HG02840 (cell line): ENCODE results near the gene B3GALT6.
"Not testable (repeated sequence)": the region's sequence is repeated elsewhere in the genome, so short reads cannot be mapped to it uniquely, and the experiment has no call there.

Source experiments
- ATAC-seq: cut with Tn5 transposase; IDR thresholded peaks from one replicate; pipeline ENCODE4 v1.9.1; 2021; ENCODE audit warnings: mild to moderate bottlenecking, moderate library complexity, moderate number of reproducible peaks; ENCODE audit not compliant: unreplicated experiment, low FRiP score

Gene B3GALT6

DNA sequence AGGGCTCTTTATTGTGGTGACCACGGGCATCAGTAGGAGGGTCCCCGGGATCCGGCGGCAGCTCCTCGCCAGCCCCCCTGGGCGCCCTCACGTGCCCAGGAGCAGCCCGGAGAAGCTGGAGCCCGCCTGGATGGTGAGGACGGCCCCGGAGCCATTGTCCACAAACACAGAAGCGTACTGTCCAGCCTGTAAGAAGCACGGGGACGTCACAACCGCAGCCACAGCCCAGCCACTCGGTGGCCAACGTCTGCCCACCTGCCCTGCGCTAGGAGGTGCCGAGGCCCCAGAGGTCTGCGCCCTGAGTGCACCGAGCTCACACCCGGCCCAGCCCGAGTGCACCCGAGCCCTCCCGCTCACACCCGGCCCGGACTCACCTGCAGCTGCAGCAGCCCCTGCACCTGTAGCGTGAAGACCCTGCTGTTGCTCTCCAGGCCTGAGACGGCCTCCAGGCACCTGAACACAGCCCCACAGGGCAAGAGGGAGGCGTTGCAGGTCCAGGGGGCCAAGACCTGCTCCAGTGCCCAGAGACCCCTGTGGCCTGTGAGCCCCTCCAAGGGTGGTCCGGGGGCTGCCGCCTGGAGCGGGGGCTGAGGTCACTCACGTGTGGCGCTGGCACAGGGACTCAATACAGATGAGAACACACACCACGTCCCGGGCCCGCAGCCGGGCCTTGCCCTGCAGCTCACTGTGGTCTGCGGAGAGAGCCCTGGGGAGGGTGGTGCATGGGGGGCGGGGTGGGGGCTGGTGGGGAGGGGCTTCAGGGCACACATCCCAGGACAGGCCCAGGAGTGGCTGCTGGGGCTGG is 10.6 kb downstream of the B3GALT6 start:
- ATAC-seq, result no peak

DNA sequence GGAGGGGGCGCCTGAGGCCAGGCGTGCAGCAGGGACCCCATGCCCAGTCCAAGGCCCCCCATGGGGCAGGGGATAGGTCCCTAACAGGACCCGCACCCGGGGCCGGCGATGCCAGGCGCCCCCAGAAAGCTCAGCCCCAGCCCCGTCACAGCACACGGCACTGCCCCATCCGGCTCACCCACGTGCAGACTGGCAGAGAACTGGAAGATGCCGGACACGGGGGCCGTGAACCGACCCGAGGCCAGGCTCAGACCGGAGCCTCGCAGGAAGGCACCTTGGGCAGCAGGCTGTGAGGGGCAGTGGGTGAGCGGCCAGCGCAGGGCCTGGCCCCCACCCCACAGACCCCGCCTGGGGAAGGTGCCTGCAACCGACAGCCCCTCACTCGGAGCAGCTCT is 11.2 kb downstream of the B3GALT6 start:
- ATAC-seq, result no peak

DNA sequence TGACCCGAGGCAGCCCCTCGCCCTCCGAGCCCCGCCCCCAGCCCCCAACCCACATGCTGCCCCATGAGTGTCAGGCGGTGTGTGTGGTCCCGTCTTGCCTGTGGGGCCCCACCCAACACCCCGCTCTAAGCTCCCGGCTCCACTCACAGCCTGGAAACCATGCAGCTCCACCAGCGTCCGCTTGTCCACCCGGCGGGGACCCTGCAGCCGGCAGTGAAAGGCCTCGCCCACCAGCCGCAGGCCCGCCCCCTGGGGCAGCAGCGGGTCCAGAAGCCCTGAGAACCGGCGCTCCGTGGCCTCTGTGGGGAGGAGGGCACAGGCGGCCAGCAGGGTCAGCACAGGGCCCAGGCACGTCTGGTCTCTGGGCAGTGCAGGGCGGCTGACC is 11.8 kb downstream of the B3GALT6 start:
- no peak for ATAC-seq

DNA sequence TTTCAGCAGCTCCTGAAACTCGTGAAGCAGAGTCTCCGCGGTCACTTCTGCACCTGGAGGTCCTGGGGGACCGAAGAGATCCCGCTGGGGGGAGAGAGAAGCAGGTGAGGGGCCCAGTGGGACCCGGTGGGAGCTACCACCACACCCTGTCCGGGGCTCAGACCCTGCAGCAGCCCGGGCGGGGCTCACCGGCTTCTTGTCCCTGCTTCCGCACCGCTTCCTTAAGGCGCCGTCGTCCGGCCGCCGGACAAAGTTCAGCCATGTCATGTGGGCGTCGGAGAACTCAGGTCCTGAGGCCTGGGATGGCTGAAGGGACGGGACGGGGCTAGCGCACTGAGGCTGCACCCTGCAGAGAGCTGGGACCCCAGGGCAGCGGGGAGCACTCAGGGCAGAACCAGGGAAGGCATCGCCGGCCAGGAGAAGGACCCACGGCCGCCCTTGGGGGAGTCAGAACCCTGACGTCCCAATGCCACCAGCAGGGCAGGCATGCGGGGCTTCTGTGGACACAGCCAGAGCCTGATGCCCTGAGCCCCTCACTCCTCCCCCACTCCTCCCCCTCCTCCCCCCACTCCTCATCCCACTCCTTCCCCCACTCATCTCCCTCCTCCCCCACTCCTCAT is 12.3 kb downstream of the B3GALT6 start:
- no peak for ATAC-seq

DNA sequence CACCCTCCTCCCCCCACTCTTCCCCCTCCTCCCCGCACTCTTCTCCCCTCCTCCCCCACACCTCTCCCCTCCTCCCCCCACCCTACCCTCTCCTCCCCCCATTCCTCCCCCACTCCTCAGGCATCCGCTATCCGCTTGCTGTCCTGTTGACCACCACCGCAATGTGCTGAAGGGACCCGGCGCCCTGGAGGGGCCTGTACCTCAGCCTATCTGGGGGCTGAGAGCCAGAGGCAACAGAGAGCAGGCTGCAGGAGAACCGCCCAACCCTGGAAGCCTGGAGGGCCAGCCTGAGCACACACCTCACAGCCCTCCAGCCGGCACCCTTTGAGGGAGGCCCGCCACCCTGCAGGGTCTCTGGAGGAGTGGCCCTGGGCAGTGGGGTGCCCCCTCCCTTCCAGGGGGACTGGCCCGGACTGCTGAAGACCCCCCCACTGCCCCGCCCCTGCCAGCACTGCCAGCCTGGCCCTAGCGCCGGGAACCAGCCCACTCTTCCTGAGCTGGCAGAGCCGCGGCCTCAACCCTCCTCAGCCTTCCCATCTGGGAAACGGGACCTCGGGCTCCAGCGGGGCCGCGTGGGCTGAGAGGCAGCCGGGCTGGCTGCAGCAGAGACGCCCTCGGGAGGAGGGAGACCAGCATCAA is 13.3 kb downstream of the B3GALT6 start:
- no peak for ATAC-seq

DNA sequence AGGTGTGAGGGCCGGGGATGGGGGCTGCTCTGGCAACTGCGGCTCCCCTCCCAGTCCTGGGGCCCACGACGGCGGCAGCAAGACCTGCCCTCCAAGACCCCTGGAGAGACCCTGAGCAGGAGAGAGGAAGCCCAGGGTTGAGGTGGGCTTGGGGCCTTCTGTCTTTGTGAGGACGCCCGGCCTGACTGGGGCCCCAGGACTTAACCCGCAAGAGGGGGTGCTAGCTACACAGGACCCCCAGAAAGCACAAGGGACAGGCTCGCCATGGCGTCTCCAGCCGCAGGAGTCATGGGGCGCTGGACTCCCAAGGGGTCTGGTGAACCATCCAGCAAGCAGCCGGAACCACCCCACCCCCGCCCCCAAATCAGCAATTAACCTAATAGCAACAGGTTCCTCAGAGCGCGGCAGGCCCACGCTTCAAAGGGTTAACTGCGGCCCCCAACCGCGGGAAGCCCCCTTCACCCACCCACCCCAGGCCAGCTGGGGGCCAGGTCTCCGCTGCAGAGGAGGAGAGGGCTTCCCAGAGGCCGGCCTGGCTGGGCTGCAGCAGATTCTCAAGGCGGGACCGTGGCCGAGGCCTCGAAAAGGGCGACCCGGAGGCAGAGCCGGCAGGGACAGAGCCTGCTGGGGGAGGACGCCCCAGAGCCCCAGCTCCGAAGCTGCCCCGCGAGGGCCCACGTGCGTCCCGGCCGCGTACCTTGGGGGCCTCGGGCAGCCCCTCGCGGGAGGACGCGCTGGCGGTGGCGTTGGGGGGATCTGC is 14.0 kb downstream of the B3GALT6 start:
- ATAC-seq, result no peak

DNA sequence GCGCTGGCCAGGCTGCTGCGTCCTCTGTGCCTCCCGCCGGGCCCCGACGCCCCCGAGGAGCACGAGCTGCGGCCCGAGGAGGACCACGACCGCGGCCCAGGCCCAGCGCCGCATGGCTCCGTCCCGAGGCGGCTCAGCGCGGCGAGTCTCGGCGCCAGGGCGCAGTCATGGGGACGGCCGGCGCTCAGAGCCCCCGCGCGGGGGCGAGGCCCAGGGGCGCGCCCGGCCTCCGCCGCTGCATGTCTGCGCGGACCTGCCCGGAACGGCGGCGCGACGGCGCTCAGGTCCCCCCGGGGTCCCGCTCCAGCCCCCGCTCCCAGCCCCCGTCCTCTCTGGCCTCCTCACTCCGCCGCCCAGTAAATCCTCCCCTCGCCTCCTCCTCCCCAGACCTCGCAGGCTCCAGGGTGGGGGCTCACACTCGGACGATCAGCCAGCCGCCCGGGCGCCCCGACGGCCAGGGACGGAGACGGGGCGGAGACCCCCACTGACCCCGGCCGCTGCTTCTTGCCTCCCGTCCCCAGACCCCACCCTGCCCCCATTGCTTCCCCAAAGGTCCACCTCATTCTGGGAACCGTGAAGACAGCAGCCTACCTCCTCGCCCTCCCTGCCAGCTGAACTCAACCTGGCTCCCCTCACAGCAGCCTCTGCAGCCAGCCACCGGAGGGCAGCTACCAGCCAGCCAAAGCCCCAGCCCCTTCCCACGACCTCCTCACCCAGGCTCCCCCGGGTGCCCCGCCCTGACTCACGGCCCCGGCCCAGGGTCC is 14.7 kb downstream of the B3GALT6 start, which contains the start of gene C1QTNF12:
Gene C1QTNF12 (minus strand): TSS at position 146 of the 764 bp plus-strand sequence. CDS start 32 bp downstream, at position 114.
- no peak for ATAC-seq

DNA sequence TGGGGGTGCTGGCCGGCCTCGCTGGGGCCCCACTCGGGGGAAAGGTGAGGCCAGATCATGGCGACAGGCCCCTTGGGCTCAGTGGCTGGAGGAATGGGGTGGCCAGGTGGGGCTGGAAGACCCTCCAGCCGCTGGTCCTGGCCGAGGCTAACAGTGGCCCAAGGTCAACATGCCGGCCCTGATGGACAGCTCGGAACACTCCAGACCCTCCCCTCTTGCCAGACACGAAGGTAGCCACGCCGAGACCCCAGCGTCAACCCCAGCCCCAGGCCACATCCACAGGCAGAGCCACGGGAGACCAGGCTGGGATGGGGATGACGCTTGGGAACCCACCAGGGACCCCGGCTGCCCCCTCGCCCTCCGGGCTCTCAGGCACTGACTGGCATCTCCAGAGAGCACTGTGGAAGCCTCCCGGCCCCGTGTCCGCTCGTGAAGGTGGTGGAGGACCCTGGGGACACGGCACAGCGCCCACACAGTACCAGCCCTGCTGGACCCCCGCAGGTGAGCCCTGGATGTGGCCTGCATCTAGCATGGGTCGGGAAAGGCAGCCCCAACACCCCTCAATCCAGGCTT is 15.4 kb downstream of the B3GALT6 start:
- no peak for ATAC-seq

DNA sequence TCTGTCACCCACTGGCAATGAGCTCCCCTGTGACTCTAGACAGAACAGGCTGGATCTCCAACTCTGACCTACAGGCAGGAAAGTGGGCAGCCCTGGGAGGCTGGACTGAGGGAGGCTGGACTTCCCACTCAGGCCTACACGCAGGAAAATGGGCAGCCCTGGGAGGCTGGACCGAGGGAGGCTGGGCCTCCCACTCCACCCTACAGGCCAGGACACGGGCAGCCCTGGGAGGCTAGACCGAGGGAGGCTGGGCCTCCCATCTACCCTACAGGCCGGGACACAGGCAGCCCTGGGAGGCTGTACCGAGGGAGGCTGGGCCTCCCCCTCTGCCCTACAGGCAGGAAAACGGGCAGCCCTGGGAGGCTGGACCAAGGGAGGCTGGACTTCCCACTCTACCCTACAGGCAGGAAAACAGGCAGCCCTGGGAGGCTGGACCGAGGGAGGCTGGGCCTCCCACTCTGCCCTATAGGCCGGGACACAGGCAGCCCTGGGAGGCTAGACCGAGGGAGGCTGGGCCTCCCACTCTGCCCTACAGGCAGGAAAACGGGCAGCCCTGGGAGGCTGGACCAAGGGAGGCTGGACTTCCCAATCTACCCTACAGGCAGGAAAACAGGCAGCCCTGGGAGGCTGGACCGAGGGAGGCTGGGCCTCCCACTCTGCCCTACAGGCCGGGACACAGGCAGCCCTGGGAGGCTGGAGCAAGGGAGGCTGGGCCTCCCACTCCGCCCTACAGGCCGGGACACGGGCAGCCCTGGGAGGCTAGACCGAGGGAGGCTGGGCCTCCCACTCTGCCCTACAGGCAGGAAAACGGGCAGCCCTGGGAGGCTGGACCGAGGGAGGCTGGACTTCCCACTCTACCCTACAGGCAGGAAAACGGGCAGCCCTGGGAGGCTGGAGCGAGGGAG is 16.2 kb downstream of the B3GALT6 start:
- not testable (repeated sequence) for ATAC-seq

DNA sequence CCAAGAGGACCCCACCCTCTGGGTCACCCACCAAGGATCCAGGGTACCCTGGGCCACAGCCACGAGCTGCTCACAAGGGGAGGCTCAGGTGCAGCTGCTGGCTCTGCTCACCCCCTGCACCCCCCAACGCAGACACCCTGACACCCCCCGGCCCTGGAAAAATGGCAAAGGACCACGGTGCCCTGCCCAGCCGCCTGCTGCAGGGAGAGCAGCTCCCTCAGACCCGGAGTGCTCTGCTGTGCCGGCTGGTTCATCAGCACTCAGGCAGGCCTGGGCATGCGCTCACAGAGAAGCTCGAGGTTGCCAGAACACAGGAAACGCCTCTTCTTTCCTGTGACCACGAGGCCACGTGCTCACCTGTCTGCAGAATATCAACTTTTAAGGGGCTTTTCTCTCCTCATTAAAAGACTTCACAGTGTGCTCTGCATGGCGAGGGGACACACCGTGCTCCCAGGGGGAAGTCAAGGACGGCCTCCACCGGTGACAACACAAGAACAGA is 18.8 kb downstream of the B3GALT6 start:
- ATAC-seq, result no peak

DNA sequence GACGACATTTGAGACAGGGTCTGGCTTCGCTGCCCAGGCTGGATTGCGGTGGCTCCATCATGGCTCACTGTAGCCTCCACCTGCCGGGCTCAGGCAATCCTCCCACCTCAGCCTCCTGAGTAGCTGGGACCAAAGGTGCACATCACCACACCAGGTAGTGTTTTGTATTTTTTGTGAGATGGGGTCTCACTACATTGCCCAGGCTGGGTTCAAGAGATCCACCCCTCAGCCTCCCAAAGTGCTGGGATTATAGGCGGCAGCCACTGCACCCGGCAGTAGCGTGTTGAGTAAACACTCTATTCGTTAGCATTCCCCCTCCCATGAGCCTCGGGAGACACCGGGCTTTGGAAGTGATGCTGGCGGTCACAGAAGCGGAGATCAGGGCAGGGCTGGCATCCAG is 21.3 kb downstream of the B3GALT6 start:
- ATAC-seq, result no peak

DNA sequence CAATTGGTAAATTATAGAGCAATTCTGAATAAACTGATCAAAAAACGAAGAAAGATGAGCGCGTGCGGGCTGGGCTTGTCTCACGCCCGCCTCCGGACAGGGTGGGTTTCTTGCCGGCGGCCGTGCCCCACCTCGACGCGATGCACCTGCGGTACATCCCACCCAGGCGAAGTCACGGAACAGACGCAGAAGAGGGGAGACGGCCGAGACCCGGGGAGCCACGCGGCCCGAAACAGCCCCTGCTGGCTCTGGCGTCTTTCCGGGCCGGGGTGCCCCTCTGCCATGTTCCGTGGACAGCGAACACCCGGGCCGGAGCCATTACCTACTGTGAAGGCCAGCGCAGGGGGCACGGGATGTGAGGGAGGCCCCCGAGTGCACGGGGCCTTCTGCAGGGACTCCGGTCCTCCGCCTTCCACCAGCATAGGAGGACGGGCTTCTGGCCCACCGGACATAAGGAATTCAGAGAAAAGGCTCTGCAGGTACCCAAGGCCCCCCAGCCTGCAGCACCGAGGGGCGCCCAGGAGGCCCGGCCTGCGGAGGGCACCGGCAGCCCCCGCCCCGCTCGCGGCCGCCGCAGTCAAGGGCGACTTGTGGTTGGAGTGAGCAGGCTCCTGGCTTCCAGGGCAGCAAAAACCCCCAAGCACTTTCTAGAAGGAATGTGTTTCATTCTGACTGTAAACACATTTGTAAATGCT is 22.1 kb downstream of the B3GALT6 start:
- no peak for ATAC-seq

DNA sequence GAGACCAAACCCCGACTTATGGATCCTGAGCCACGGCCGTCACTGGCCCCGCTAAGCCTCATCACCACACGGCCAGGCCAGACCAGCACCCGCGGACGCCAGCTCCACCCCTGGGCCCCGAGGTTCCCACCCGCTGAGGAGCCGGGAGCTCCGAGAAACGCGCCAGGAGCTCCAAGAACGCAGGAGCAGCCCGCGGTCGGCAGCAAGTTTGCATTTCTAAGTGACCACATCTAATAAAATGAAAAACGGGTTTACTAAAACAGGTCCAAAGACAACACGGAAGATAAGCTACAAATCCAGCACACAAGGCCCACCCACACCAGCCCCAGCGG is 22.6 kb downstream of the B3GALT6 start:
- ATAC-seq, result no peak

DNA sequence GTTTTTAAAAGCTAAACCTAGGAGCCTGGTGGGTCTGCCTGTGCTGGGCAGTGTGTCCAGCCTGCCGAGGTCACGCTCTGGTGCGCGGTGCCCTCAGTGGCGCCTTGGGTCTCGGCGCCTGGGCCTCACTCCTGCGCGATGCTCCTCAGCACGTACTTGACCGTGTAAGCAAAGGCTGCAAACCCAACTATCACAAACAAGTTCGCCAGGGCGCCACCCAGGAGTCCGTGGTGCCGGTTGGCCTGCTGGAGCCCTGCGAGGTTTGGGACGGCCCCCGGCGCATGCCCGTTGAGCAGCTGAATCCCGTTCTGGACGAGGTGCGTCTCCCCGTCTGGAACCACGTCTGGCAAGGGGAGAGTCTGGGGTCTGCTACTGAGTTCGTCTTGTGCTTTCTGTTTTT is 23.0 kb downstream of the B3GALT6 start:
- no peak for ATAC-seq

DNA sequence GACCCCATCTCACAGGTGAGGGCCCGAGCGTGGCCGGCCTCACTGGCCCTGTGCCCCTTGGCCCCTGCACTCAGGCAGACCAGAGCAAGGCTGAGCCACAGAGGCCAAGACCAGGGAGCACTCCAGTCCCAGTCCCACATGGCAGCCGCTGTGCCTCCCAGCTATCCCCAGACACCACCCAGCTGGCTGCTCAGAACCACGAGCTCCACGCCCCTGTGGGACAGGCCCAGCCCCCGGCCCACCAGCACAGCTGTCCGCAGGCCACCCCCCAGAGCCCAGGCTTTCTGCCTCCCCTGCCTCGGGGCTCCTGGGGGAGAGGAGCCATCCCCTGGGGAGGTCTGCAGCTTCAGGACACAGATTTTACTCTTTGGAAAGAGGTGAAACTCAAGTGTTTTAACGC is 23.6 kb downstream of the B3GALT6 start:
- no peak for ATAC-seq

DNA sequence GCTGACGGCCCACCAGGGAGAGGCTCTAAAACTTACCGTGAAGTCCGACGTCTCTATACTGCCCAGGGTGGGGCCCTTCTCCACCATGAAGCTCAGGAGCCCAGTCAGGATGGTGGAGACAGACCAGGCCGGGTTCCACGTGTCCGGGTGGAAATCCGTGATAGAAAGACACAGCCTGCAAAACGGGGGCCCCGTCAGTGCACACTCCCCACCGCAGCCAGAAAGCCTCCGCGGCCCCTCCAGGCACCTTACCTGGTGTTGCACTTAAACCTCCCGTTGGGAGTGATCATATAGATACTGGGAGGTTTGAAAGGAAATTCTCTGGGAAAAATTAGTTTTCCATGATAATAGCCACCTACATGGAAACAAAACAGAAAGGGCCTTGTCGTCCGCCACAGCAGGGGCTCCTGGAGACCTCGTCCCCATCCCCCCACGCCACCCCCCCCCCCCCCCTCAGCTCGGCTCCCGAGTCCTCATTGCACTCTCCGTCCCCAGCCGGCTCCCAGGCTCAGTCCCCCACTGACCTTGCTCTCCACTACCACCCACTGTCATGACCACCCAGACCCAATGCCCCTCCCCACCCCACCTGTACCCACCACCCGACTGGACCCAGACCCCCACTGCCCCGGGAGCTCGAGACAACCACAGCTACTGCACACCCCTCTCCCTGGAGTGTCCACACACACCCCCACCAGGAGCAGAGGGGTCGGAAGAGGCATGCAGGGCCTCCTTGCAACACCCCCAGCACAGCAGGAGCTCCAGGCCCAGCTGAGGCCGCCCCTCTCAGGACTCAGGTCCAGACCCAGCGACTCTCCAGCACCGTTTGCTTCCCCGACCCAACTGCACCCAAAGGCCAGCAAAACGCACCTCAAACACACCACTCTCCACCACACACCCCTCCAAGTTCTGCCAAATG is 25.2 kb downstream of the B3GALT6 start:
- ATAC-seq, result no peak

DNA sequence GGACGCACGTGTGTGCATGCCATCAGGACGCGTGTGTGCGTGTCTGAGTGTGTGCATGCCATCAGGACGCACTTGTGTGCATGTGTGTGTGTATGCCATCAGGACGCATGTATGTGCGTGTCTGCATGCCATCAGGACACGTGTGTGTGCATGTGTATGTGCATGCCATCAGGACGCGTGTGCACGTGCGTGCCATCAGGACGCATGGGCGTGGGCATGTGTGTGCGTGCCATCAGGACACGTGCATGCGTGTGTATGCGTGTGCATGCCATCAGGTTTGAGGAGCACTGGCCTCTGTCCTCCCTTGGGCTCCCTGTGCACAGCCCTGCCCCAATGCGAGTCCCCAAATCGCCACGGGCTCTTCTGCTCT is 27.1 kb downstream of the B3GALT6 start:
- ATAC-seq, result no peak
